ENCODE results near the gene IL32. TPM values are rescaled to one million over a fixed set of nuclear protein-coding genes. Genes with fewer than 3 reads are reported as not detected.

The IL32 gene
- total and polyA plus RNA-seq, 9 of the 15 experiments (the other 6 are each of a cell fraction or from before 2014, with no cell fraction given), result 0.21 to 2.2 (median 0.37) TPM; not detected in 3

DNA sequence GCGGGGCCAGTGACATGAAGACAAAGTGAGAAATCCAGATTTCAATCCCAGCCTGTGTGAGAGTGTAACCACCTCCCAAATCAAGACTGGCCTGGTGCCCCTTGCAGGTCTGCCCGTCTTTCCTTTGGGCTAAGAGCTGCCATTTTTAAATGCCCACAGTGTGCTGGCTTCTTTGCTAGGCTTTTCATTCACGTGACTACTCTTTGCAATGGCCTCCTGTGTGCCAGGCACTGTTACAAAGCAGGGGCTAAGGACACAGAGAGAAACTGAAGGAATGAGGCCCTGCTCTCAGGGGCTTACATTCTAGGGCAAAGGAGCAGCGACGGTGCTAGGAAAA is 33.9 kb downstream of the IL32 start:
- Histone ChIP-seq H3K9me3 (replicated peaks; ENCODE audit: control insufficient read depth, insufficient read depth, low read depth, low read length) (no peaks in the 10 kb centered on the region), H3K4me1 (replicated peaks in 1 of 2; ENCODE audit: control insufficient read depth in 2 of 2, insufficient read depth in 2 of 2, low read length in 2 of 2) (peaks cover 19 to 29% of the 10 kb centered on the region in 2 experiments), H4K20me1 (replicated peaks; ENCODE audit: control insufficient read depth, insufficient read depth, low read length) (no peaks in the 10 kb centered on the region), H3K79me2 (ENCODE audit: control insufficient read depth, insufficient read depth, low read length) (no peaks in the 10 kb centered on the region), H3K36me3 (ENCODE audit: control insufficient read depth, insufficient read depth, low read length) (no peaks in the 10 kb centered on the region), H3K4me3 (no peak overlapping the region), H3K9me1 (ENCODE audit: control insufficient read depth, insufficient read depth, low read length) (no peaks in the 10 kb centered on the region), H2AFZ (ENCODE audit: low read depth, low read length) (peak overlapping the region; percentile 99), H3K9ac (ENCODE audit: insufficient read depth in 1 of 2, low read depth in 2 of 2, low read length in 2 of 2) (peak overlapping the region in 1 of 2 experiments; percentile 60; a peak in 1 of 4 replicates), H3K27me3 (ENCODE audit: control insufficient read depth in 2 of 2, insufficient read depth in 2 of 2, low read length in 2 of 2) (no peaks in the 10 kb centered on the region; a peak in 1 of 5 replicates), H3K27ac (ENCODE audit: extremely low read depth, low read depth, low read length) (no peak overlapping the region), H3K4me2 (ENCODE audit: insufficient read depth, low read length) (peak overlapping the region; percentile 87; the same call in 1 of the 2 replicates)
- ChIA-PET POLR2A (interaction anchor here (1.6 kb wide), 1 partner anchor 29 kb away, joined by 4 read pairs; no protein-coding TSS in a partner anchor), CTCF (ENCODE audit: low intra/inter-chr PET ratio) (no interaction called here)
- ATAC-seq, result no peak
- no TSS peak for BruUV-seq (replicated peaks)
- in situ Hi-C loops (cut with MboI), result no loop called here
- no peak for DNase-seq (ENCODE audit: extremely low read depth in 1 of 4, low spot score in 3 of 4)
- 51% methylated on average over 5 of the region's 5 CpGs for WGBS (ENCODE audit: insufficient coverage, low coverage, missing lambda C conversion rate)
- TF ChIP-seq RAD51 (IDR thresholded peaks at IDR 0.05; ENCODE audit: borderline replicate concordance, low read depth) (no peak), SIX5 (IDR thresholded peaks at IDR 0.05; ENCODE audit: borderline replicate concordance in 1 of 2, insufficient read depth in 1 of 2, low read depth in 1 of 2, low read length in 2 of 2) (no peak), MAZ (CRISPR knock-in tag; conservative IDR thresholded peaks at IDR 0.05 in 1 of 2, IDR thresholded peaks at IDR 0.05 in 1 of 2) (no peak), ETV5 (CRISPR knock-in tag; IDR thresholded peaks at IDR 0.05; ENCODE audit: low read depth) (no peak), ARHGAP35 (IDR thresholded peaks at IDR 0.05; ENCODE audit: partially characterized antibody) (no peak), U2AF1 (optimal IDR thresholded peaks at IDR 0.05; ENCODE audit: low read depth, low read length) (no peak), NFRKB (IDR thresholded peaks at IDR 0.05; ENCODE audit: low read depth) (no peak), DNMT1 (IDR thresholded peaks at IDR 0.05) (no peak), SMAD3 (CRISPR knock-in tag; conservative IDR thresholded peaks at IDR 0.05) (no peak), HNRNPLL (IDR thresholded peaks at IDR 0.05; ENCODE audit: low read depth, low read length, poor library complexity, severe bottlenecking) (no peak), NR1H2 (CRISPR knock-in tag; IDR thresholded peaks at IDR 0.05) (no peak), LARP7 (IDR thresholded peaks at IDR 0.05) (no peak), MCM3 (IDR thresholded peaks at IDR 0.05) (no peak), ILK (tag; IDR thresholded peaks at IDR 0.05; ENCODE audit: borderline replicate concordance, low read depth) (no peak), ZNF586 (CRISPR knock-in tag; conservative IDR thresholded peaks at IDR 0.05) (no peak), NFIX (CRISPR knock-in tag; IDR thresholded peaks at IDR 0.05; ENCODE audit: low read depth) (no peak)
- TF ChIP-seq, protein P1, sequence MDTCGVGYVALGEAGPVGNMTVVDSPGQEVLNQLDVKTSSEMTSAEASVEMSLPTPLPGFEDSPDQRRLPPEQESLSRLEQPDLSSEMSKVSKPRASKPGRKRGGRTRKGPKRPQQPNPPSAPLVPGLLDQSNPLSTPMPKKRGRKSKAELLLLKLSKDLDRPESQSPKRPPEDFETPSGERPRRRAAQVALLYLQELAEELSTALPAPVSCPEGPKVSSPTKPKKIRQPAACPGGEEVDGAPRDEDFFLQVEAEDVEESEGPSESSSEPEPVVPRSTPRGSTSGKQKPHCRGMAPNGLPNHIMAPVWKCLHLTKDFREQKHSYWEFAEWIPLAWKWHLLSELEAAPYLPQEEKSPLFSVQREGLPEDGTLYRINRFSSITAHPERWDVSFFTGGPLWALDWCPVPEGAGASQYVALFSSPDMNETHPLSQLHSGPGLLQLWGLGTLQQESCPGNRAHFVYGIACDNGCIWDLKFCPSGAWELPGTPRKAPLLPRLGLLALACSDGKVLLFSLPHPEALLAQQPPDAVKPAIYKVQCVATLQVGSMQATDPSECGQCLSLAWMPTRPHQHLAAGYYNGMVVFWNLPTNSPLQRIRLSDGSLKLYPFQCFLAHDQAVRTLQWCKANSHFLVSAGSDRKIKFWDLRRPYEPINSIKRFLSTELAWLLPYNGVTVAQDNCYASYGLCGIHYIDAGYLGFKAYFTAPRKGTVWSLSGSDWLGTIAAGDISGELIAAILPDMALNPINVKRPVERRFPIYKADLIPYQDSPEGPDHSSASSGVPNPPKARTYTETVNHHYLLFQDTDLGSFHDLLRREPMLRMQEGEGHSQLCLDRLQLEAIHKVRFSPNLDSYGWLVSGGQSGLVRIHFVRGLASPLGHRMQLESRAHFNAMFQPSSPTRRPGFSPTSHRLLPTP (IDR thresholded peaks at IDR 0.05; ENCODE audit: borderline replicate concordance, extremely low read depth, insufficient read length), result no peak
- TF ChIP-seq, protein P2, sequence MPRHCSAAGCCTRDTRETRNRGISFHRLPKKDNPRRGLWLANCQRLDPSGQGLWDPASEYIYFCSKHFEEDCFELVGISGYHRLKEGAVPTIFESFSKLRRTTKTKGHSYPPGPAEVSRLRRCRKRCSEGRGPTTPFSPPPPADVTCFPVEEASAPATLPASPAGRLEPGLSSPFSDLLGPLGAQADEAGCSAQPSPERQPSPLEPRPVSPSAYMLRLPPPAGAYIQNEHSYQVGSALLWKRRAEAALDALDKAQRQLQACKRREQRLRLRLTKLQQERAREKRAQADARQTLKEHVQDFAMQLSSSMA (CRISPR knock-in tag; IDR thresholded peaks at IDR 0.05), result no peak
- TF ChIP-seq, protein P3, sequence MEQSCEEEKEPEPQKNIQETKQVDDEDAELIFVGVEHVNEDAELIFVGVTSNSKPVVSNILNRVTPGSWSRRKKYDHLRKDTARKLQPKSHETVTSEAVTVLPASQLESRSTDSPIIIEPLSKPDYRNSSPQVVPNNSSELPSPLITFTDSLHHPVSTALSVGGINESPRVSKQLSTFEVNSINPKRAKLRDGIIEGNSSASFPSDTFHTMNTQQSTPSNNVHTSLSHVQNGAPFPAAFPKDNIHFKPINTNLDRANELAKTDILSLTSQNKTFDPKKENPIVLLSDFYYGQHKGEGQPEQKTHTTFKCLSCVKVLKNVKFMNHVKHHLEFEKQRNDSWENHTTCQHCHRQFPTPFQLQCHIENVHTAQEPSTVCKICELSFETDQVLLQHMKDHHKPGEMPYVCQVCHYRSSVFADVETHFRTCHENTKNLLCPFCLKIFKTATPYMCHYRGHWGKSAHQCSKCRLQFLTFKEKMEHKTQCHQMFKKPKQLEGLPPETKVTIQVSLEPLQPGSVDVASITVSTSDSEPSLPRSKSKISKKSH (CRISPR knock-in tag; IDR thresholded peaks at IDR 0.05), result no peak
- intact Hi-C loops (cut with micrococcal nuclease), result no loop called here
- no peak for FAIRE-seq
